Measurements from ENCODE around the gene PLK4.
"Not testable (repeated sequence)": the region's sequence is repeated elsewhere in the genome, so short reads cannot be mapped to it uniquely, and the experiment has no call there.

PLK4 gene

GRCh38 chr4:127896528-127896927 is 15.8 kb downstream of the PLK4 start:
- Histone ChIP-seq H4K91ac (ENCODE audit: low read depth, low read length, poor library complexity) (no peak overlapping the region), H2BK120ac (ENCODE audit: low read depth, low read length) (no peak overlapping the region), H3K36me3 (replicated peaks in 1 of 2; ENCODE audit: control insufficient read depth in 2 of 2, insufficient read depth in 2 of 2, low read length in 2 of 2) (peaks cover 7 to 84% of the 10 kb centered on the region in 2 donors), H3K4me3 (ENCODE audit: low read length in 2 of 2) (no peak overlapping the region), H3K14ac (ENCODE audit: low read length) (no peak overlapping the region), H3K9me3 (replicated peaks in 1 of 2; ENCODE audit: control insufficient read depth in 2 of 2, insufficient read depth in 1 of 2, low read depth in 1 of 2, low read length in 2 of 2) (no peaks in the 10 kb centered on the region), H2AFZ (ENCODE audit: low read length) (no peak overlapping the region), H3K4me2 (ENCODE audit: insufficient read depth, low read length, poor library complexity, severe bottlenecking) (no peak overlapping the region), H3K27me3 (ENCODE audit: control insufficient read depth in 3 of 3, insufficient read depth in 3 of 3, low read depth in 1 of 3, low read length in 3 of 3) (no peaks in the 10 kb centered on the region), H3K18ac (ENCODE audit: low read length) (no peak overlapping the region), H2BK15ac (ENCODE audit: low read length) (no peak overlapping the region), H3K4ac (ENCODE audit: low read length) (no peak overlapping the region), H3K23ac (ENCODE audit: low read depth, low read length, poor library complexity) (no peak overlapping the region), H3K27ac (replicated peaks; ENCODE audit: low read length) (no peak overlapping the region), H3K9ac (ENCODE audit: low read depth, low read length, poor library complexity) (no peak overlapping the region), H2BK5ac (ENCODE audit: low read length) (no peak overlapping the region), H3K4me1 (ENCODE audit: control insufficient read depth in 2 of 2, insufficient read depth in 1 of 2, low read depth in 1 of 2, low read length in 2 of 2) (no peaks in the 10 kb centered on the region), H2BK12ac (ENCODE audit: low read length) (no peak overlapping the region), H3K79me1 (ENCODE audit: low read depth, low read length) (no peaks in the 10 kb centered on the region), H2AK5ac (ENCODE audit: low read depth, low read length) (no peak overlapping the region), H4K8ac (ENCODE audit: low read depth, low read length) (no peak overlapping the region)
- no peak for DNase-seq (ENCODE audit: low spot score)
- WGBS, 2 donors (ENCODE audit: extremely low coverage in 2 of 2, insufficient read length in 2 of 2, insufficient replicate concordance in 1 of 2), result no CpG with 5 or more reads among the region's 1 CpG

DNA sequence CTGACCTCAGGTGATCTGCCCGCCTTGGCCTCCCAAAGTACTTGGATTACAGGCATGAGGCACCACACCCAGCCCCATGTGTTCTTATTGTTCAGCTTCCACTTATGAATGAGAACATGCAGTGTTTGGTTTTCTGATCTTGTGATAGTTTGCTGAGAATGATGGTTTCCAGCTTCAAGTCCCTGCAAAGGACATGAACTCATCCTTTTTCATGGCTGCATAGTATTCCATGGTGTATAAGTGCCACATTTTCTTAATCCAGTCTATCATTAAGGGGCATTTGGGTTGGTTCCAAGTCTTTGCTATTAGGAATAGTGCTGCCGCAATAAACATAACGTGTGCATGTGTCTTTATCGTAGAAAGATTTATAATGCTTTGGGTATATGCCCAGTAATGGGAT is 19.0 kb downstream of the PLK4 start:
- not testable (repeated sequence) for H2BK15ac ChIP-seq (ENCODE audit: low read length); DNase-seq (ENCODE audit: low spot score); H3K23ac ChIP-seq (ENCODE audit: low read depth, low read length, poor library complexity); H3K9ac ChIP-seq (ENCODE audit: low read depth, low read length, poor library complexity); H2BK5ac ChIP-seq (ENCODE audit: low read length); H3K4me3 ChIP-seq (ENCODE audit: low read length in 2 of 2); H3K14ac ChIP-seq (ENCODE audit: low read length); H3K27ac ChIP-seq (replicated peaks; ENCODE audit: low read length); H4K8ac ChIP-seq (ENCODE audit: low read depth, low read length); H2BK120ac ChIP-seq (ENCODE audit: low read depth, low read length); H3K79me1 ChIP-seq (ENCODE audit: low read depth, low read length); H3K9me3 ChIP-seq (replicated peaks in 1 of 2; ENCODE audit: control insufficient read depth in 2 of 2, insufficient read depth in 1 of 2, low read depth in 1 of 2, low read length in 2 of 2); H3K4me2 ChIP-seq (ENCODE audit: insufficient read depth, low read length, poor library complexity, severe bottlenecking); H2AFZ ChIP-seq (ENCODE audit: low read length); H2AK5ac ChIP-seq (ENCODE audit: low read depth, low read length); H3K27me3 ChIP-seq (ENCODE audit: control insufficient read depth in 3 of 3, insufficient read depth in 3 of 3, low read depth in 1 of 3, low read length in 3 of 3); H2BK12ac ChIP-seq (ENCODE audit: low read length); H3K4ac ChIP-seq (ENCODE audit: low read length); H3K4me1 ChIP-seq (ENCODE audit: control insufficient read depth in 2 of 2, insufficient read depth in 1 of 2, low read depth in 1 of 2, low read length in 2 of 2); H4K91ac ChIP-seq (ENCODE audit: low read depth, low read length, poor library complexity); H3K18ac ChIP-seq (ENCODE audit: low read length)
- peaks cover 4 to 52% of the 10 kb centered on the region in 2 donors for H3K36me3 ChIP-seq (replicated peaks in 1 of 2; ENCODE audit: control insufficient read depth in 2 of 2, insufficient read depth in 2 of 2, low read length in 2 of 2)
- no CpG with 5 or more reads among the region's 4 CpGs for WGBS, 2 donors (ENCODE audit: extremely low coverage in 2 of 2, insufficient read length in 2 of 2, insufficient replicate concordance in 1 of 2)

DNA sequence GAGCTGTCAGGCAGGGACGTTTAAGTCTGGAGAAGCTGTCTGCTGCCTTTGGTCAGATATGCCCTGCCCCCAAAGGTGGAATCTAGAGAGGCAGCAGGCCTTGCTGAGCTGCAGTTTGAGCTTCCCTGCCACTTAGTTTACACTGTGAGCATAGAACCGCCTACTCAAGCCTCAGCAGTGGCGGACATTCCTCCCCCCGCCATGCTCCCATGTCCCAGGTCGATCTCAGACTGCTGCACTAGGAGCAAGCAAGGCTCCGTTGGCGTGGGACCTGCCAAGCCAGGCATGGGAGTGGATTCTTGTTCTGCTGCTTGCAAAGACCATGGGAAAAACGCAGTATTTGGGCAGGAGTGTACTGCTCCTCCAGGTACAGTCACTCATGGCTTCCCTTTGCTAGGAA is 24.3 kb downstream of the PLK4 start:
- Histone ChIP-seq H3K14ac (ENCODE audit: low read length) (no peak overlapping the region), H3K79me1 (ENCODE audit: low read depth, low read length) (no peaks in the 10 kb centered on the region), H3K27ac (replicated peaks; ENCODE audit: low read length) (no peak overlapping the region), H3K27me3 (ENCODE audit: control insufficient read depth in 3 of 3, insufficient read depth in 3 of 3, low read depth in 1 of 3, low read length in 3 of 3) (no peaks in the 10 kb centered on the region), H3K4me3 (ENCODE audit: low read length in 2 of 2) (no peak overlapping the region), H4K91ac (ENCODE audit: low read depth, low read length, poor library complexity) (no peak overlapping the region), H3K36me3 (replicated peaks in 1 of 2; ENCODE audit: control insufficient read depth in 2 of 2, insufficient read depth in 2 of 2, low read length in 2 of 2) (no peaks in the 10 kb centered on the region), H3K4me1 (ENCODE audit: control insufficient read depth in 2 of 2, insufficient read depth in 1 of 2, low read depth in 1 of 2, low read length in 2 of 2) (no peaks in the 10 kb centered on the region), H2BK5ac (ENCODE audit: low read length) (no peak overlapping the region), H2BK15ac (ENCODE audit: low read length) (no peak overlapping the region), H2AFZ (ENCODE audit: low read length) (no peak overlapping the region), H2BK120ac (ENCODE audit: low read depth, low read length) (no peak overlapping the region), H2BK12ac (ENCODE audit: low read length) (no peak overlapping the region), H3K9me3 (replicated peaks in 1 of 2; ENCODE audit: control insufficient read depth in 2 of 2, insufficient read depth in 1 of 2, low read depth in 1 of 2, low read length in 2 of 2) (no peaks in the 10 kb centered on the region), H3K4ac (ENCODE audit: low read length) (no peak overlapping the region), H4K8ac (ENCODE audit: low read depth, low read length) (no peak overlapping the region), H2AK5ac (ENCODE audit: low read depth, low read length) (no peak overlapping the region), H3K18ac (ENCODE audit: low read length) (no peak overlapping the region), H3K4me2 (ENCODE audit: insufficient read depth, low read length, poor library complexity, severe bottlenecking) (no peak overlapping the region), H3K9ac (ENCODE audit: low read depth, low read length, poor library complexity) (no peak overlapping the region), H3K23ac (ENCODE audit: low read depth, low read length, poor library complexity) (no peak overlapping the region)
- WGBS, 2 donors (ENCODE audit: extremely low coverage in 2 of 2, insufficient read length in 2 of 2, insufficient replicate concordance in 1 of 2), result no CpG with 5 or more reads among the region's 8 CpGs
- no peak for DNase-seq (ENCODE audit: low spot score)

GRCh38 chr4:127916512-127916911 is 35.8 kb downstream of the PLK4 start:
- no peak overlapping the region for H4K91ac ChIP-seq (ENCODE audit: low read depth, low read length, poor library complexity)
- H3K9me3 ChIP-seq (replicated peaks in 1 of 2; ENCODE audit: control insufficient read depth in 2 of 2, insufficient read depth in 1 of 2, low read depth in 1 of 2, low read length in 2 of 2), result no peaks in the 10 kb centered on the region
- no peak overlapping the region for H3K9ac ChIP-seq (ENCODE audit: low read depth, low read length, poor library complexity)
- no peak overlapping the region for H2BK5ac ChIP-seq (ENCODE audit: low read length)
- H3K4me2 ChIP-seq (ENCODE audit: insufficient read depth, low read length, poor library complexity, severe bottlenecking), result no peak overlapping the region
- H3K4ac ChIP-seq (ENCODE audit: low read length), result no peak overlapping the region
- no peak overlapping the region for H2AK5ac ChIP-seq (ENCODE audit: low read depth, low read length)
- H3K4me3 ChIP-seq (ENCODE audit: low read length in 2 of 2), result no peak overlapping the region
- no peak overlapping the region for H4K8ac ChIP-seq (ENCODE audit: low read depth, low read length)
- DNase-seq (ENCODE audit: low spot score), result no peak
- no CpG with 5 or more reads among the region's 3 CpGs for WGBS, 2 donors (ENCODE audit: extremely low coverage in 2 of 2, insufficient read length in 2 of 2, insufficient replicate concordance in 1 of 2)
- H2BK12ac ChIP-seq (ENCODE audit: low read length), result no peak overlapping the region
- H3K36me3 ChIP-seq (replicated peaks in 1 of 2; ENCODE audit: control insufficient read depth in 2 of 2, insufficient read depth in 2 of 2, low read length in 2 of 2), result peaks cover 6 to 36% of the 10 kb centered on the region in 2 donors
- no peak overlapping the region for H2AFZ ChIP-seq (ENCODE audit: low read length)
- H3K23ac ChIP-seq (ENCODE audit: low read depth, low read length, poor library complexity), result no peak overlapping the region
- no peak overlapping the region for H2BK15ac ChIP-seq (ENCODE audit: low read length)
- H3K27me3 ChIP-seq (ENCODE audit: control insufficient read depth in 3 of 3, insufficient read depth in 3 of 3, low read depth in 1 of 3, low read length in 3 of 3), result no peaks in the 10 kb centered on the region
- H3K14ac ChIP-seq (ENCODE audit: low read length), result no peak overlapping the region
- no peaks in the 10 kb centered on the region for H3K4me1 ChIP-seq (ENCODE audit: control insufficient read depth in 2 of 2, insufficient read depth in 1 of 2, low read depth in 1 of 2, low read length in 2 of 2)
- H2BK120ac ChIP-seq (ENCODE audit: low read depth, low read length), result no peak overlapping the region
- no peak overlapping the region for H3K27ac ChIP-seq (replicated peaks; ENCODE audit: low read length)
- no peak overlapping the region for H3K18ac ChIP-seq (ENCODE audit: low read length)
- H3K79me1 ChIP-seq (ENCODE audit: low read depth, low read length), result no peaks in the 10 kb centered on the region

Data from neuronal stem cell (in vitro differentiated cells).